ENCODE results near the gene AAK1.

DNA sequence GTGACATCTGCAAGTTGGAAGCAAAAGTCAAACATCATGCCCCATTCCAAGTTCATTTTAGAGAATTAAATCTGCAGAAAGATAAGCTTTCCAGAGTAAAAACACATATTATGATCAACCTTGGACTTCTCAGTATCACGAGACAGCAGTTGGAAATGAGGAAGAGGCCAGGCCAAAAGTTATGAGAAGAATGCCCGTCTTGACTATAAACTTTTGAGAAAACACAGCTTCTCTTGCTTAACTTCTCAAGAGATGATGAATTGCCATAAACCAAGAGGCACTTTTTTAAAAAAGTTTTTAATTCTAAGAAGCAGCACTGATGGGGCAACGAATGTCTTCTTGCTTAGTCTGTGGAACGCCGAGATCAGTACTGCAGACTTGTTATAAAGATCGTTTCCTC is 153.7 kb downstream of the AAK1 start:
- TF ChIP-seq POLR2A (IDR thresholded peaks at IDR 0.05) (no peak), POLR2AphosphoS5 (IDR thresholded peaks at IDR 0.05; ENCODE audit: insufficient read depth in 1 of 2, low read depth in 1 of 2) (peak in 1 of 2 donors; percentile 44)
- TF ChIP-seq, protein P1, sequence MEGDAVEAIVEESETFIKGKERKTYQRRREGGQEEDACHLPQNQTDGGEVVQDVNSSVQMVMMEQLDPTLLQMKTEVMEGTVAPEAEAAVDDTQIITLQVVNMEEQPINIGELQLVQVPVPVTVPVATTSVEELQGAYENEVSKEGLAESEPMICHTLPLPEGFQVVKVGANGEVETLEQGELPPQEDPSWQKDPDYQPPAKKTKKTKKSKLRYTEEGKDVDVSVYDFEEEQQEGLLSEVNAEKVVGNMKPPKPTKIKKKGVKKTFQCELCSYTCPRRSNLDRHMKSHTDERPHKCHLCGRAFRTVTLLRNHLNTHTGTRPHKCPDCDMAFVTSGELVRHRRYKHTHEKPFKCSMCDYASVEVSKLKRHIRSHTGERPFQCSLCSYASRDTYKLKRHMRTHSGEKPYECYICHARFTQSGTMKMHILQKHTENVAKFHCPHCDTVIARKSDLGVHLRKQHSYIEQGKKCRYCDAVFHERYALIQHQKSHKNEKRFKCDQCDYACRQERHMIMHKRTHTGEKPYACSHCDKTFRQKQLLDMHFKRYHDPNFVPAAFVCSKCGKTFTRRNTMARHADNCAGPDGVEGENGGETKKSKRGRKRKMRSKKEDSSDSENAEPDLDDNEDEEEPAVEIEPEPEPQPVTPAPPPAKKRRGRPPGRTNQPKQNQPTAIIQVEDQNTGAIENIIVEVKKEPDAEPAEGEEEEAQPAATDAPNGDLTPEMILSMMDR (IDR thresholded peaks at IDR 0.05) = no peak
